ENCODE data around the gene CALM1.

CALM1 gene

GRCh38 chr14:90434370-90435020 is 37.7 kb downstream of the CALM1 start:
- in situ Hi-C loops (cut with MboI; ENCODE audit: low sequenced_read_pairs), result no loop called here

- in situ Hi-C loops (cut with MboI; ENCODE audit: low sequenced_read_pairs), result no loop called here
Measured at GRCh38 chr14:90438841-90439240, 42.0 kb downstream of the CALM1 start.

DNA sequence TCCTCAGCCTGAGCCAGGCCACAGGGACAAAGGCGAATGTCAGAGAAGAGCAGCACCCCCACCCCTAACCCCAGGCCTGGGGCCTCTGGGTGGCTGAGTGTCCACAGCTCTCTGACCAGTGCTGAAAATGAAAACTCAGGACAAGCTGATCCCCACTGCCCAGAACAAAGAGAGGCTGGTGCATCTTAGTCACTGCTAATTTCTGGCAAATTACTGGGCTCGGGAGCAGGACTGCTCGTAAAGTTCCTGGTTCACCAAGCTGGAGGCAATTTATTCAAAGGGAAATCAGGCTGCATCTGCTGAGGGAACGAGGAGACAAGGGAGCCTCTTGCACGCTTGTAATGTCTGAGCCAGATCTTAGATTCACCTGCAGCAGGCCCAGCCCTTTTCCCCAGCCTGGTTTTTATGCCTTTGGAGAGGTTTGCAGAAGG is 43.2 kb downstream of the CALM1 start:
- in situ Hi-C loops (cut with MboI; ENCODE audit: low sequenced_read_pairs), result no loop called here

GRCh38 chr14:90440592-90440991 is 43.8 kb downstream of the CALM1 start:
- in situ Hi-C loops (cut with MboI; ENCODE audit: low sequenced_read_pairs), result no loop called here

DNA sequence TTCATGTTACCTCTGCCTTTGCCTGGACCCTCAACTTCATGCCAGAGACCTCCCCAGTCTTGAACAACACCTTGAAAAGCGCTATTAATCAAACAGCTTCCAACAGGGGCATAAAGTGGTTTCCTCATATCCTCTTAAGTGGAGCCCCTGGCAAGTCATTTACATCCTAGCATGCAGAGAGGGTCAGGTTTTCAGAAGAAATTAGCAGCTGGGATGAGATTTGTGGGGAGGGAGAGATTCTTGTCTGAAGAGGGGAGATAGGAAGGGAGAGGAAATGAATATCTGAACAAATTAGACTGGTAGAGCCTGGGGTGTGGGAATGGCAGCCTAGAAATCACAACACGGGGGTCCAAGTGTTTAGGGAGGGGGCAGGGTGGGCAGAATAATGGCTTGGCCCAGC is 45.6 kb downstream of the CALM1 start:
- in situ Hi-C loops (cut with MboI; ENCODE audit: low sequenced_read_pairs), result no loop called here

- in situ Hi-C loops (cut with MboI; ENCODE audit: low sequenced_read_pairs), result no loop called here
Measured at GRCh38 chr14:90443161-90444076, 46.6 kb downstream of the CALM1 start.

DNA sequence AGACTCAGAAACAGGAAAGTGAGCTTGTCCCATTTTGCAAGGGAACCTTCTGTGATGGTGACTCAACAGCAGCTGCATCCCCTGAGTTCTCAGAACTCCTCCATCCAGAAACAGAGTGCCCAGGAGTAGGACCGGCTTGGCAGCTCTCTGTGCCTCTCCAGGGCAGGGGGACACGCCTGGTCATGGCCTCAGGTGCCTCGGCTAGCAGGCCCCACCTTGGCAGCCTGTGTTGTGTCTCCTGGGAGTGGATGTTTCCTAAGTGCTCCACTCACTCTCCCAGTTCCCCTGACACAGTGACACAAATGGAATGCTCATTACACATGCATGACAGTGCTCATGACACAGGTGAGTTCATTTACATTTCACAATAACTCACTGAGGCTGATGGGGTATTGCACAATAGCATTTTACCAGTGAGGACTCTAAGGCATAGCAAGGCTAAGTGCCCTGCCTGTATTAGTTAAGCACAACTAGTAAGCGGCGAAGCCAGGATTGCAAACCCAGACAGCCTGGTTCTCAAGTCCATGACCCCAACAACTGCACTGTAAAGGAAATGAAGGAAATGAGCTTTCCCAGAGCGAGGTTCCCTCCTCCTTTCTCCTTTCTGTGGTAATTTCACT is 47.4 kb downstream of the CALM1 start:
- in situ Hi-C loops (cut with MboI; ENCODE audit: low sequenced_read_pairs), result no loop called here

DNA sequence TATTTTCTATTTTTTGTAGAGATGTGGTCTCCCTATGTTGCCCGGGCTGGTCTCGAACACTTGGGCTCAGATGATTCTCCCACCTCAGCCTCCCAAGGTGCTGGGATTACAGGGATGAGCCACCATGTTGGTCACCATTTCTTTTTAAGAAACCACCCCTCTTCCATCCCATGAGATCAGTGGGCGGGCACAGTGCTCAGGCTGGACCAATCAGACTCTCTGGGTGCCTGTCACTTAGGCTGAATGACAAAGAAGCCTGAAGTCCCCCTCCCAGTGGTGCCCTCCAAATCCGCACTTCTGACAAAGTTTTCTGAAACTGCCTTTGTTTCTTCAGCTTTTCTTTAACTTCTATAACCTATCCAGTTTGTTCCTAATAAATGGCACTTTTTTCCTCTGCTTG is 48.2 kb downstream of the CALM1 start:
- in situ Hi-C loops (cut with MboI; ENCODE audit: low sequenced_read_pairs), result no loop called here

DNA sequence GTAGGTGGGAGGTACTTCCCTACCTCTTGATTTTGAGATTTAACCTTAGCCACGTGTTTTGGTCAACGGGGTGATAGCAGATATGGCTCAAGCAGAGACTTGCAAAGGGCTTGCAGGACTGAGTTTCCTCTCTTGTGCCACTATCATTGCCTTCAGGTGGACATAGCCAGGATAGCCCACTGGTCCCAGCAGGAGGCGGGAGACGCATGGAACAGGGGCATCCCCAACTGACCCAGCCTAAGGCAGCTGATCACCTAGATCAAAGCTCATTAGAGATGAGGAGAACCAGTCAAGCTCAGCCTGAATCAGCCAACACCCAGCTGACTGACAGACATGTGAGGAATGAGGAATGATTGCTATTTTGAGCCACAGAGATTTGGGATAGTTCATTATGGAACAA is 49.6 kb downstream of the CALM1 start:
- in situ Hi-C loops (cut with MboI; ENCODE audit: low sequenced_read_pairs), result no loop called here

DNA sequence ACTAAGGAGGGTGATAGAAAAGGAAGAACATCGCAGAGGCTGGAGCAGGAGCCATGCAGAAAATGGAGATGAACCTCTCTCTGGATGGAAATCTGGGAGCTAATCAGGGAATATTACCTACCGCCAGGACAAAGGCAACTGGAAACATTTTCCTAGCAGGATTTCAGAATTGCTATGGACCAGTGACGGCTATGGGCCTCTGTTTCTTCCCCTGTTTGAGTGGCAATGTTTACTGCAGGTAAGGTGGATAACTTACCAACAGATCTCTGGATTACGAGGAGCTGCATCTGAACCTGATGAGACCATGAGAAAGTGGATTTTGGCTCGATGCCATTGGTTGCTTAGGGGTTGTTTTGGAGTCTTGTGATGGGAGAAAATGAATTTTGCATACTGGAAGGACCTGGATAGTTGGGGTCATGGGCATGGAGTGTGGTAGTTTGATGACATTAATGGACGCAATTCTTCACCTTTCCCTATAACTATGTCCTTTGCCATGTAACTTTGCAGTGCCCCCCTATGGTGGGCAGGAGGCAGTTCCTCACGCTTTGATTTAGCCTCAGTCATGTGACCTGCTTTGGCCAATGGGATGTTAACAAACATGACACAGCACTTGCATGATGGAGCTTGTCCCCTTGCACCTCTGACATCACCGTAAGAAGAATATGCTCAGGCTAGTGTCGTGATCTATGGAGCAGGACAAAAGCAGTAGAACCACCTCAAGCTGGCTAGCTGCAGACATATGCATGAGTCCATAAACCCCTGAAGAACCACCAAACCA is 51.1 kb downstream of the CALM1 start:
- in situ Hi-C loops (cut with MboI; ENCODE audit: low sequenced_read_pairs), result no loop called here

DNA sequence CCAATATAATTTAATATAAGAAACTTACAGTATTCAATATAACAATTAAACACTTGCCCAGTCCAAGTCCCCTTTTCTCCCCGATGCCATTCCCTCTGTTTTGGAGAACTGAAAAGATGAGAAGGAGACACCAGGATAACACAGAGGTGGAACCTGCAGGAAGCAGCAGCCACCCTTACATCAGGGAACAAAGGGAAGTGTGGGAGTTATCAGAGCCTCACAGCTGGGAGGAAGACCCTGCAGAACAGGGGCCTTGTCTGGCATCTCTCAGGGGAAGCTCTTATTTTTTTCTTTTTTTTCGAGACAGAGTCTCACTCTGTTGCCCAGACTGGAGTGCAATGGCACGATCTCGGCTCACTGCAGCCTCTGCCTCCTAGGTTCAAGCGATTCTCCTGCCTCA is 52.6 kb downstream of the CALM1 start:
- in situ Hi-C loops (cut with MboI; ENCODE audit: low sequenced_read_pairs), result no loop called here

DNA sequence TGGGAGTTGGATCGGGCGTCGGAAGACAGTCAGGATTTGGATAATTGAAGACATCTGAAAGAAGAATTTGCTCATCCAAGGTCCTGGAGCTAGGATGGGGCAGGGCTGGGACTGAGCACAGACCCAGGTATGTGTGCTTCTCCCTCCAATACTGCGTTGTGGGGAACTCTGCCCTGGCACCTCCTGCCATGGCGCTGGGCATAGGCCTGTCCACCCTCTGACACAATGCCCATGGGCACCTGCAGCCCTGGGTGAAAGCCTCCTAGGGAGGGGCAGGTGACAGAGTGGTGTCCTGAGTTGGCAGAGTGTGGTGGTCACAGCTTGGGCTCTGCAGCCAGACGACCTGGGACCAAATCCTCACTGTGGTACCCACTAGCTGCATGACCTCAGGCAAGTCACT is 53.3 kb downstream of the CALM1 start:
- in situ Hi-C loops (cut with MboI; ENCODE audit: low sequenced_read_pairs), result no loop called here

DNA sequence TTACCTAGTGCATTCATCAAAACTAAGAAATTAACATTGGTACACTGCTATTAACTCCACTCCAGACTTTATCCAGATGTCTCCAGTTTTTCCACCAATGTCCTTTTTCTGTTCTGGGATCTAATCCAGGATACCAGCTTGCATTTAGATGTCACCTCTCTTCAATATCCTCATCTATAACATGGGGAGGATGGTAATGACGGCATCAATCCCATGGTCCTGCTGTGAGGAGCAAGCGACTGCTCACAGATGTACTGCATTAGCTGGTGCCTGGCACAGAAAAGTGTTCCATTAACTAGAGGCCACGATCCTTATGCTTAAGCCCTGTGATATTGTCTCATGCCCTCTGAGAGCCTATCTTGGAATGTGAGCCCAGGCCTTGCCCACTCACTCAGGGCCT is 53.8 kb downstream of the CALM1 start:
- in situ Hi-C loops (cut with MboI; ENCODE audit: low sequenced_read_pairs), result no loop called here

- in situ Hi-C loops (cut with MboI; ENCODE audit: low sequenced_read_pairs), result no loop called here
Measured at GRCh38 chr14:90451443-90451842, 54.6 kb downstream of the CALM1 start.

GRCh38 chr14:90451961-90452360 is 55.1 kb downstream of the CALM1 start:
- in situ Hi-C loops (cut with MboI; ENCODE audit: low sequenced_read_pairs), result no loop called here

- in situ Hi-C loops (cut with MboI; ENCODE audit: low sequenced_read_pairs), result no loop called here
Measured at GRCh38 chr14:90452366-90452765, 55.5 kb downstream of the CALM1 start.

GRCh38 chr14:90453401-90453951 is 56.6 kb downstream of the CALM1 start:
- in situ Hi-C loops (cut with MboI; ENCODE audit: low sequenced_read_pairs), result no loop called here

DNA sequence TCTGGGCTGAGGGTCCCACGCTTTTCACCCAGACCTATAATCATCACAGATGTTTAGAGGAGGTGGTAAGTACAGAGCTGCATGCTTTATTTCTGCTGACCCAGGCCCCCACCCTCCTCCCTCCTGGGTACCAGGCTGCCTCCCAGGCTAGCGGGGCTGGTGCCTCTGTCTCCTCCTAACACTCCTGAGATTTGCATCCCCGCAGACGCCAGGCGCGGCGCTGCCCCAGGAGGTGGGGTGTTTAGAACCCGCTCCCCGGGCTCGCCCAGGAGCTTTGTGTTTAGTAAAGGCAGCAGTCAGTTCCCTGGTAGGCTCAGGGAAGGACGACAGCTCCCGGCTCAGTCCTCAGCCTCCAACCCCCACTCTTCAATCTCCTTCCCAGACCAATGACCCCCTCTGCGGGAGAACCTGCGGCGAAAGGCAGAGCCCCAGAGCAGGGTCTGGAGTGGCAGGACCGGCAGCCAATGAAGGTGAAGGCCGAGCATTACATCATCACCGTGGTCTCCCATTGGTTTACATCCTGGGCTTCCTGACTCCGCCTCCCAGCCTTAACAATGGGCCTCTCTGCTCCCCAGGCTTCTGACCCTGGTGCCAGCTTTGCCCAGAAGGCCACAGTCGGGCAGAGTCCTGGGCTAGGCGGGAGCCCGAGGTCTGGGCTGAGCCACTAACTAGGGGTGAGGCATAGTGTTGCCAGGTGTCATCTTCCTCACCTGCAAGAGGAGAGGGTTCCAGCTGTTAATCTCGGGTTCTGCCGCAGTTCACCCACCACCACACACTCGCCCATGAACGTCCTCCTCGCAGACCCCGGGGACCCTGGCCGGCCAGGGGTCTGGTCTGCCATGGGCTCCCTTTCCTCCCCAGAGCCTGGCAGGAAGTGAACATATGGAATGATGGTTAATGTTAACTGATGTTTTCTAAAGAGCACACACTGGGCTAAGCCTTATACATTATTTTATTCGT is 57.5 kb downstream of the CALM1 start:
- in situ Hi-C loops (cut with MboI; ENCODE audit: low sequenced_read_pairs), result no loop called here

DNA sequence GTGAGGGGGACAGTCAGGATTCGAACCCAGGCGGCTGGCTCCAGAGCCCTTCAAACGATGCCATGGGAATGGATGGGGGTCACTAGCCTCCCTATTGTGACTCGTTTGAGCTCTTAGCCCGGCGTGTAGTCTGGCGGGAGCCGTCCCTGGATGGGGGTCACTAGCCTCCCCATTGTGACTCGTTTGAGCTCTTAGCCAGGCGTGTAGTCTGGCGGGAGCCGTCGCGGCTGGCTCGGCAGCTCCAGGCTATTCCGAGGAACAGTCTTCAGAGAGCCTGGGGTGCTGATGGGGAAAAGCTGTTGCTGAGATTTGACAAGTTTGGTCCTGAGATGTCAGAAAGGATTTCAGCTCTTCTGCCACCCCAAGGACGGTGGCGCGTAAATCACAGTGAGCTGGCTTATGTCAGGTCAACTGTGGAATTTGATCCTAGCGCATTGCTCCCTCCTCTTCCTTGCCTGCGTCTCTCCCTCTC is 58.3 kb downstream of the CALM1 start:
- in situ Hi-C loops (cut with MboI; ENCODE audit: low sequenced_read_pairs), result no loop called here

- in situ Hi-C loops (cut with MboI; ENCODE audit: low sequenced_read_pairs), result no loop called here
Measured at GRCh38 chr14:90456551-90456950, 59.7 kb downstream of the CALM1 start.

Measured in HL-60/S4 treated with phorbol 12-myristate 13-acetate at 8.2 ng/mL for 4 days and 3 days (cell line).